Measurements from ENCODE around the gene CADPS. TPM values are rescaled to one million over a fixed set of nuclear protein-coding genes. Genes with fewer than 3 reads are reported as not detected.

The CADPS gene
- total RNA-seq, 3 donors from 2014 or later (not counting 1 experiment from before 2014, with no cell fraction given), result not detected

DNA sequence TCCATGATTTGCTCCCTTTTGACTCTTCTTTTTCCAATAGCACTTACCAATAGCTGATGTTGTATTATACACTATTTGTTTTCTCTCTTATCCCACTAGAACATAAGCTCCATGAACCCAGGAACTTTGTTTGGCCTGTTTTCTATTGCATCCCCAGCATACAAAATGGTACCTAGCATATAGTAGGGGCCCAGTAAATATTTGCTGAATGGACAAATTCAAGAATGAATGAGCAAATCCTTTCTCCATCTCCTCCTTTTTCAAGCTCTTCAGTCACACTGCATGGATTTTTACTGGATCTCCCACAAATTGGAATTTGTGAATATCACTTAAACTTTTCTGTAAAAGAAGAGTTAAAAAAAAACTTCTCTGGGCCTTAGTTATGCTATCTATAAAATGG is 435.2 kb downstream of the CADPS start:
- no peak for ATAC-seq
- Mint-ChIP-seq H3K36me3 (no peaks in the 10 kb centered on the region), H3K27ac (no peak overlapping the region), H3K4me1 (no peaks in the 10 kb centered on the region), H3K27me3 (ENCODE audit: low read depth in 2 of 2) (no peaks in the 10 kb centered on the region), H3K4me3 (no peak overlapping the region), H3K9me3 (peaks cover 2 to 3% of the 10 kb centered on the region in 2 donors)
- intact Hi-C loops (cut with micrococcal nuclease), result no loop called here
- no peaks in the 10 kb centered on the region for H3K9me3 ChIP-seq (ENCODE audit: control insufficient read depth, insufficient read depth, low read length)
- H3K27ac ChIP-seq (ENCODE audit: low read length), result no peak overlapping the region
- no peak for DNase-seq
- H3K36me3 ChIP-seq (ENCODE audit: control insufficient read depth, insufficient read depth, low read length), result no peaks in the 10 kb centered on the region
- TF ChIP-seq, protein P1, sequence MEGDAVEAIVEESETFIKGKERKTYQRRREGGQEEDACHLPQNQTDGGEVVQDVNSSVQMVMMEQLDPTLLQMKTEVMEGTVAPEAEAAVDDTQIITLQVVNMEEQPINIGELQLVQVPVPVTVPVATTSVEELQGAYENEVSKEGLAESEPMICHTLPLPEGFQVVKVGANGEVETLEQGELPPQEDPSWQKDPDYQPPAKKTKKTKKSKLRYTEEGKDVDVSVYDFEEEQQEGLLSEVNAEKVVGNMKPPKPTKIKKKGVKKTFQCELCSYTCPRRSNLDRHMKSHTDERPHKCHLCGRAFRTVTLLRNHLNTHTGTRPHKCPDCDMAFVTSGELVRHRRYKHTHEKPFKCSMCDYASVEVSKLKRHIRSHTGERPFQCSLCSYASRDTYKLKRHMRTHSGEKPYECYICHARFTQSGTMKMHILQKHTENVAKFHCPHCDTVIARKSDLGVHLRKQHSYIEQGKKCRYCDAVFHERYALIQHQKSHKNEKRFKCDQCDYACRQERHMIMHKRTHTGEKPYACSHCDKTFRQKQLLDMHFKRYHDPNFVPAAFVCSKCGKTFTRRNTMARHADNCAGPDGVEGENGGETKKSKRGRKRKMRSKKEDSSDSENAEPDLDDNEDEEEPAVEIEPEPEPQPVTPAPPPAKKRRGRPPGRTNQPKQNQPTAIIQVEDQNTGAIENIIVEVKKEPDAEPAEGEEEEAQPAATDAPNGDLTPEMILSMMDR (IDR thresholded peaks at IDR 0.05), result no peak
- H3K4me1 ChIP-seq (ENCODE audit: control insufficient read depth, insufficient read depth, low read length), result no peaks in the 10 kb centered on the region
- H3K27me3 ChIP-seq (ENCODE audit: control insufficient read depth, insufficient read depth, low read length), result no peaks in the 10 kb centered on the region
- no peak overlapping the region for H3K4me3 ChIP-seq (ENCODE audit: low read length)

DNA sequence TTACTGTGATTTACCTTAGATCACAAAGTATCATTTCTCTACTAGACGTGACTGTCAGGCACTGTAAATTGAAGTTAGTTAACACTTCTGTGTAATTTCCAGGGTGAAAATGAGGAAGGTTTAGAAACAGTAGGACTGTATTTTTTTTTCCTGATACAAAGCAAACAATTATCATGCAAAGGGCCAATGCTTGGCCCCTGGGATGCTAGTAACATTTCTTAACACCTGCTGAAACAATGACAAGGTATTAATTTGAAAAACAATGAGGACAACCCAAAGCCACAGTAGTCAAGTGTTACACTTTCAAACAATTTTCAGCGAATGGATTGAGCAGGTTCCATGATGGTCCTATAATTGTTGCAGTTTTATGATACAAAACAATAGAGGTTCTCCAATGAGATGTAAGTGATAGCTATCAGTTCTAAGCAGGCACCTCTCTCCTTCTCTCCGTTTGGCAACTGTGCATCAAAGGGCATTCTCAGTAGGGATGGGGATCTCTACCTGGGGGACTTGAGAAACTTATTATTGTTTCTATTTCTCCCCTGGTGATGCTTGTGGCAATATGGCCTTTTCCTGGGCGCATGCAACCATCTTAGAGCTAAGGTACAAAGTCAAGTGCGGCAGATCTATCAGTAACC is 435.9 kb downstream of the CADPS start:
- Mint-ChIP-seq H3K27ac (no peak overlapping the region), H3K27me3 (ENCODE audit: low read depth in 2 of 2) (no peaks in the 10 kb centered on the region), H3K4me3 (no peak overlapping the region), H3K9me3 (peaks cover 2 to 3% of the 10 kb centered on the region in 2 donors), H3K36me3 (no peaks in the 10 kb centered on the region), H3K4me1 (no peaks in the 10 kb centered on the region)
- ATAC-seq (no peak), DNase-seq (no peak)
- no peaks in the 10 kb centered on the region for H3K27me3 ChIP-seq (ENCODE audit: control insufficient read depth, insufficient read depth, low read length)
- H3K4me3 ChIP-seq (ENCODE audit: low read length), result no peak overlapping the region
- TF ChIP-seq, protein P1 (IDR thresholded peaks at IDR 0.05), result no peak
- intact Hi-C loops (cut with micrococcal nuclease), result no loop called here
- H3K27ac ChIP-seq (ENCODE audit: low read length), result no peak overlapping the region
- no peaks in the 10 kb centered on the region for H3K36me3 ChIP-seq (ENCODE audit: control insufficient read depth, insufficient read depth, low read length)
- 85% methylated on average over 3 of the region's 5 CpGs for WGBS (ENCODE audit: insufficient coverage)
- H3K4me1 ChIP-seq (ENCODE audit: control insufficient read depth, insufficient read depth, low read length), result no peaks in the 10 kb centered on the region
- H3K9me3 ChIP-seq (ENCODE audit: control insufficient read depth, insufficient read depth, low read length), result no peaks in the 10 kb centered on the region

DNA sequence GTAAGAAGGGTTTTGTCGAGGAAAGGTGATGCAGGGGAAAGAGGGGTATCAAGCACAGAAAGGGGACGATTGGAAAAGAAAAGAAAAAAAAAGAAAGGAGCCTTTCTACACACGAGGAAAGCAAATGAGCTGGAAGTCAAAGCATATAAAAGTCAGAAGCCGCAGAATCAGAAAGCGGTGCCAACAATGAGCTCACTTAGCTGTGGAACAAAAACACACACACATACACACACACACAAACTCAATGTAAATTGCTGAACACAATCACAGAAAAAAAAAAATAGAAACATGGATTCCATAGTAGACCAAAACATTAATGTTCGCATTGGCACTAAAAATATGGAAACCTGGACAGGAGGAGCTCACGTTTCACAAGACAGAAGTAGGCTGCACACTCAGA is 438.4 kb downstream of the CADPS start:
- H3K36me3 Mint-ChIP-seq, result no peaks in the 10 kb centered on the region
- TF ChIP-seq, protein P1 (IDR thresholded peaks at IDR 0.05), result no peak
- no peaks in the 10 kb centered on the region for H3K27me3 Mint-ChIP-seq (ENCODE audit: low read depth in 2 of 2)
- DNase-seq (no peak), ATAC-seq (no peak)
- H3K9me3 ChIP-seq (ENCODE audit: control insufficient read depth, insufficient read depth, low read length), result no peaks in the 10 kb centered on the region
- intact Hi-C loops (cut with micrococcal nuclease), result no loop called here
- no peak overlapping the region for H3K4me3 Mint-ChIP-seq
- H3K36me3 ChIP-seq (ENCODE audit: control insufficient read depth, insufficient read depth, low read length), result no peaks in the 10 kb centered on the region
- H3K4me3 ChIP-seq (ENCODE audit: low read length), result no peak overlapping the region
- no peak overlapping the region for H3K27ac ChIP-seq (ENCODE audit: low read length)
- peaks cover 2 to 3% of the 10 kb centered on the region in 2 donors for H3K9me3 Mint-ChIP-seq
- H3K4me1 ChIP-seq (ENCODE audit: control insufficient read depth, insufficient read depth, low read length), result no peaks in the 10 kb centered on the region
- WGBS (ENCODE audit: insufficient coverage), result 80% methylated on average over 7 of the region's 7 CpGs
- no peak overlapping the region for H3K27ac Mint-ChIP-seq
- no peaks in the 10 kb centered on the region for H3K4me1 Mint-ChIP-seq
- H3K27me3 ChIP-seq (ENCODE audit: control insufficient read depth, insufficient read depth, low read length), result no peaks in the 10 kb centered on the region

DNA sequence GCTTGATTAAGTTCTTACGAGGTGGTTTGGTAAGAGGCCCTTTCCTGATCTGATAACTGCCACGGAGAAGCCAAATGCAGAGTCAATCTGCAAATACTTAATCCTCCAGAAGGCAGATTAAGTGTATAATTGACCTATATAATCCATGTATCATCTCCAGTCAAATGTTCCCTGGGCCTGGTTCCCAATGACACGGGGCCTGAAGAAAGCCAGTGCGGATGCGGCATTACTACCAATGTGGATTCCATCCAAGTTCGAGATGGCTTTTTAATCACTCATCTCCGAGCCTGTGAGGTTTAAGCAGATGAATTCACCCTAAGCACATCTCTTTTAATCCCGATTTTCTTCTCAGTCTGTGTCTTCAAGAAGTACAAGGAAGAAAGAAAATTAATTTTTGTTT is 441.8 kb downstream of the CADPS start:
- no peaks in the 10 kb centered on the region for H3K4me1 ChIP-seq (ENCODE audit: control insufficient read depth, insufficient read depth, low read length)
- intact Hi-C loops (cut with micrococcal nuclease), result no loop called here
- H3K27ac Mint-ChIP-seq, result no peak overlapping the region
- DNase-seq, result no peak
- no peak overlapping the region for H3K4me3 Mint-ChIP-seq
- TF ChIP-seq, protein P1 (IDR thresholded peaks at IDR 0.05), result no peak
- no peaks in the 10 kb centered on the region for H3K36me3 Mint-ChIP-seq
- no peaks in the 10 kb centered on the region for H3K27me3 ChIP-seq (ENCODE audit: control insufficient read depth, insufficient read depth, low read length)
- WGBS (ENCODE audit: insufficient coverage), result 84% methylated on average over 7 of the region's 8 CpGs
- no peaks in the 10 kb centered on the region for H3K36me3 ChIP-seq (ENCODE audit: control insufficient read depth, insufficient read depth, low read length)
- ATAC-seq, result no peak
- no peaks in the 10 kb centered on the region for H3K27me3 Mint-ChIP-seq (ENCODE audit: low read depth in 2 of 2)
- H3K4me1 Mint-ChIP-seq, result no peaks in the 10 kb centered on the region
- no peaks in the 10 kb centered on the region for H3K9me3 ChIP-seq (ENCODE audit: control insufficient read depth, insufficient read depth, low read length)
- H3K27ac ChIP-seq (ENCODE audit: low read length), result no peak overlapping the region
- peaks cover 2 to 3% of the 10 kb centered on the region in 2 donors for H3K9me3 Mint-ChIP-seq
- no peak overlapping the region for H3K4me3 ChIP-seq (ENCODE audit: low read length)

Measured in natural killer cell (primary cell).